ENCODE data around the gene INSM2. TPM values are rescaled to one million over a fixed set of nuclear protein-coding genes. Genes with fewer than 3 reads are reported as not detected.

Gene INSM2, protein sequence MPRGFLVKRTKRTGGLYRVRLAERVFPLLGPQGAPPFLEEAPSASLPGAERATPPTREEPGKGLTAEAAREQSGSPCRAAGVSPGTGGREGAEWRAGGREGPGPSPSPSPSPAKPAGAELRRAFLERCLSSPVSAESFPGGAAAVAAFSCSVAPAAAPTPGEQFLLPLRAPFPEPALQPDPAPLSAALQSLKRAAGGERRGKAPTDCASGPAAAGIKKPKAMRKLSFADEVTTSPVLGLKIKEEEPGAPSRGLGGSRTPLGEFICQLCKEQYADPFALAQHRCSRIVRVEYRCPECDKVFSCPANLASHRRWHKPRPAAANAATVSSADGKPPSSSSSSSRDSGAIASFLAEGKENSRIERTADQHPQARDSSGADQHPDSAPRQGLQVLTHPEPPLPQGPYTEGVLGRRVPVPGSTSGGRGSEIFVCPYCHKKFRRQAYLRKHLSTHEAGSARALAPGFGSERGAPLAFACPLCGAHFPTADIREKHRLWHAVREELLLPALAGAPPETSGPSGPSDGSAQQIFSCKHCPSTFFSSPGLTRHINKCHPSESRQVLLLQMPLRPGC
- total RNA-seq, result 0.11 TPM
- polyA plus RNA-seq, result not detected

DNA sequence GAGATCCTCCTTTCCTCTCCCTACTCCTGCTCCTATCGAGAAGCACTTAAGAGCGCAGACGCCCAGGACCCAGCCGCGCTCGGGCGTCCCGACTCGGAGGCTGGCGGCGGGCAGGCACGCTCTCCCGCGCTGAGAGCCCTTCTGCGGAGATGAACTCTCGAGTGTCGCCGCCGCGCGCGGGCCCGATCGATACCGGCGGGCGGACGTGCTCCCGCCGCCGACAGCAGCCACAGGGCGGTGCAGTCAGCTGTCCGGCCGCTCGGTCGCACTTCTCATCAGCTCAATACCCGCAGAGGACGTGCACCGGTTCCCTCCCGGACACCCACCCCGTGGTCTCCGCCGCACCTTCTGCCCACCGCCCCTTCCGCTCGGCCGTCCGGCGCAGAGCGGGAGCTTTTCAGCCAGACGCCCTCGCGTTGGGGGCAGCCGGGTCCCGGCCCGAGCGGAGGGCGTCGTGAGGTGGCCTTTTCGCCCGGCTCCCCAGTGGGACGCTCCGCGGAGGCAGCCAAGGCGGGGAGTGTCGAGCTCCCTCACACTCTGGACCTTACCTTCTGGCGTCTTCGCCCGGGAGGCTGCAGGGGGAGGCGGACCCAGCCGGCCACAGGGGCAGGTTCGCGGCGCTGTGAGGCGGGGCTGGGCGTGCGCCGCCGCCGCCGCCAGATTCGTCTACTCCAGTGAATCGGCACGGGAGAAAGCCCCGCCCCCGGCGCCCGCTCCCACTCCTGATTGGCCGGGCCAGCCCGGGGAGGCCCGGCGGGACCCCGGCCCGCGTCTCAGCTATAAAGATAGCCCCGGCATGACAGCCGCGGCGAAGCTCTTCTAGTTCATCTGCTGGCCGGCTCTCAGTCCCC is at the start of gene INSM2:
Gene INSM2, plus strand, starts transcription at position 808 of the 851 bp plus-strand sequence. CDS start 89 bp downstream, outside the sequence.
- Histone ChIP-seq H3K36me3 (ENCODE audit: insufficient read depth) (no peaks in the 10 kb centered on the region), H3K4me3 (ENCODE audit: low read depth, low read length) (peak within 1 kb of the TSS; percentile 41), H3K27ac (ENCODE audit: low read depth) (no peak within 1 kb of the TSS), H3K4me1 (ENCODE audit: insufficient read depth) (peaks cover 6% of the 10 kb centered on the region)
- under 1% methylated on average over 100 of the region's 100 CpGs for WGBS
- DNase-seq (ENCODE audit: extremely low spot score), result no peak

DNA sequence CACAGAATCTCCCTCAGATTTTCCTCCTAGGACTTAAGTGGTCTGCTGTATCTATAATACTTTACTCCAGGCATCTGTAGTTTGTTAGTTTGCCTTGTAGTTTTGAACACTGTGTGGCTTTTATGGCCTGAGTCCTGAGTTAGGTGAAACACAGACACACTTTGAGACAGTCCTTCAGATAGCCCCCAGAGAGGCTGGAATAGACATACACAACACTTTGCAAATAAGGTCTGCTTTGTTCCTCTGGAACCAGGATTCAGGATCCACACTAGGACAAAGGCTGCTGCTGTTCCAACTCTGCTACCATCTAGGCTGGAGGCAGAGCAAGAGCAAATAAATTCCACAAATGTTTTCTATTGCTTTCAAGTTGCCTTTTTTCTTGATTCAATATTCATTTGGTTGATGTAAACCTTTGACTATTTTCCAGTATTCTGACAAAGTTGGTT is 41.4 kb upstream of the INSM2 start:
- Histone ChIP-seq H3K36me3 (ENCODE audit: insufficient read depth) (no peaks in the 10 kb centered on the region), H3K27ac (ENCODE audit: low read depth) (no peak overlapping the region), H3K4me3 (ENCODE audit: low read depth, low read length) (no peak overlapping the region), H3K4me1 (ENCODE audit: insufficient read depth) (no peaks in the 10 kb centered on the region)
- no peak for DNase-seq (ENCODE audit: extremely low spot score)

DNA sequence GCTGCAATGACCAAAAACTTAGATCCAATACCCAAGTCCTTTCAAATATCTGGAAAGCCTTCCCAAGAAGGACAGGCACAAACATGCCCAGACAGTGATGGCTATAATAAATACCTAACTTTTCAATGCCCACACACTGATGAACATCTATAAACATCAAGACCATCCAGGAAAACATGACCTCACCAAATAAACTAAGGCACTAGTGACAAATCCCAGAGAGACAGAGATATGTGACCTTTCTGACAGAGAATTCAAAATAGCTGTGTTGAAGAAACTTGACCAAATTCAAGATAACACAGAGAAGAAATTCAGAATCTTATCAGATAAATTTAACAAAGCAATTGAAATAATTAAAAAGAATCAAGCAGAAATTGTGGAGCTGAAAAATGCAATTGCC is 38.7 kb upstream of the INSM2 start:
- Histone ChIP-seq H3K4me1 (ENCODE audit: insufficient read depth) (no peaks in the 10 kb centered on the region), H3K27ac (ENCODE audit: low read depth) (no peak overlapping the region), H3K4me3 (ENCODE audit: low read depth, low read length) (no peak overlapping the region), H3K36me3 (ENCODE audit: insufficient read depth) (no peaks in the 10 kb centered on the region)
- no peak for DNase-seq (ENCODE audit: extremely low spot score)

DNA sequence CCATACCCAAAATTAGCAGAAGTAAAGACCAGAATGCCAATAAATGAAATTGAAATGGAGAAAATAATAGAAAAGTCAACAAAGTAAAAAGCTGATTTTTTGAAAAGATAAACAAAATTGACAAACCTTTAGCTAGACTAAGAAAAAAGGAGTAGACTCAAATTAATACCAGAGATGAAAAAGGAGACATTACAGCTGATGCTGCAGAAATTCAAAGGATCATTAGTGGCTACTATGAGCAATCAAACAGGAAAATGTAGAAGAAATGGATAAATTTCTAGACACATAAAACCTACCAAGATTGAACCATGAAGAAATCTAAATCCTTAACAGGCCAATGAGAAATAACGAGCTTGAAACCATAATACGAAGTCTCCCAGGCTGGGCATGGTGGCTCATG is 34.8 kb upstream of the INSM2 start:
- 92% methylated on average over 2 of the region's 2 CpGs for WGBS
- H3K36me3 ChIP-seq (ENCODE audit: insufficient read depth), result no peaks in the 10 kb centered on the region
- no peak overlapping the region for H3K4me3 ChIP-seq (ENCODE audit: low read depth, low read length)
- H3K4me1 ChIP-seq (ENCODE audit: insufficient read depth), result no peaks in the 10 kb centered on the region
- no peak overlapping the region for H3K27ac ChIP-seq (ENCODE audit: low read depth)
- no peak for DNase-seq (ENCODE audit: extremely low spot score)

DNA sequence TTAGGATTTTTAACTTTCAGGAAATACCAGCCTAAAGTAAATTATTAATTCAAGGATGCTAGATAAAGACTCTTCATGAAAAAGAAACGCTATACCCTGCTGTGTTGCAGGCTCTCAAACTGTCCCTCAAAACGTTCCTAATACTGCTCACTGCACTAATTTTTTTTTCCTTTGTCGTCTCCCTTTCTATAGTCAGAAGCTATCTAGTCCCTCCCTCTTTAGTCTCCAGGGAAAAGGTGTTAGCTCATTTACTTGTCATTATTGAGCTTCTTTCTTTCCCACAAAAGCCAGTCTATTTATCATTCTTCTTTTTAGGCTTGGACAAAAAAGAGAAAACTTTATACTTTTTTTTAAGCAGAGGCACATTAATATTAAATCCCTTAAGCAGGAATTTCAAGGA is 30.3 kb upstream of the INSM2 start:
- DNase-seq (ENCODE audit: extremely low spot score), result no peak
- H3K27ac ChIP-seq (ENCODE audit: low read depth), result no peak overlapping the region
- H3K36me3 ChIP-seq (ENCODE audit: insufficient read depth), result no peaks in the 10 kb centered on the region
- WGBS, result 34% methylated on average over 3 of the region's 3 CpGs
- no peaks in the 10 kb centered on the region for H3K4me1 ChIP-seq (ENCODE audit: insufficient read depth)
- H3K4me3 ChIP-seq (ENCODE audit: low read depth, low read length), result no peak overlapping the region

DNA sequence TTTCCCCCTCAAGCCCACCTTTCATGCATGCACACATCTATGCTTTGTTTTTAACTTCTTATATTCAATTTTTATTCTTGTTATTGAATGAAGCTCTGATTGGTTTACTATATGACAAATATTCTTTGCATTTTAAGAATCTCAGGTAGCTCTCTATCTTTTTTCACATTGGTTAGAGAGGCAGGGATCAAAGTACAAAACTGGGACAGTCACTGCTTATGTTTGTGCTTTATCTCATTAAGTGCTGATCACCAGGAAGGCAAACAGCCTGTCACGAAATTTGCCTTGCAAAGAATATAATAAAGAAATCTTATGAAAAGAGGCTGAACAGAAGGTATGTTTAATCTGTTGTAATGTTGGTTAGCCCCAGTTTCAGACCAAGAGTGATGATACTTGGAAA is 29.7 kb upstream of the INSM2 start:
- H3K4me3 ChIP-seq (ENCODE audit: low read depth, low read length), result no peak overlapping the region
- no peak for DNase-seq (ENCODE audit: extremely low spot score)
- H3K27ac ChIP-seq (ENCODE audit: low read depth), result no peak overlapping the region
- WGBS, result 54% methylated on average over 1 of the region's 1 CpG
- H3K4me1 ChIP-seq (ENCODE audit: insufficient read depth), result no peaks in the 10 kb centered on the region
- H3K36me3 ChIP-seq (ENCODE audit: insufficient read depth), result no peaks in the 10 kb centered on the region

DNA sequence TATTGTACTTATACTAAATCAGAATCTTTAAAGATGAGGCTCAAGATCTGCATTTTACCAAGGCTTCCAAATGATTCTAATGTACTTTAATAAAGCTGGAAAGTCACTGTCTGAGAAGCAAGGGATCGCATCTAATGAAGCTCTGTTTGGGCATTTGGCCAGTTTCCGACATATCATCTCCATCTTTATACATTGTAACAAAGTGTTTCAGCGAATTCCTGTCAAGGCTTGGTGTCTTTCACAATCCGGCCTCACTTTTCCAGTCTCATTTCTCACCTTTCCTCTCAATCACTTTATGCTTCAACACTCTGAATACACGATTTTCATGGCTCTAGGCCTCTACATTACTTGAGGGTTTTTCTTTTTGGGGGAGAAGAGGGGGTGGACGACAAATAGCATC is 27.5 kb upstream of the INSM2 start:
- DNase-seq (ENCODE audit: extremely low spot score), result no peak
- no peak overlapping the region for H3K27ac ChIP-seq (ENCODE audit: low read depth)
- H3K36me3 ChIP-seq (ENCODE audit: insufficient read depth), result no peaks in the 10 kb centered on the region
- WGBS, result 69% methylated on average over 6 of the region's 6 CpGs
- H3K4me1 ChIP-seq (ENCODE audit: insufficient read depth), result no peaks in the 10 kb centered on the region
- H3K4me3 ChIP-seq (ENCODE audit: low read depth, low read length), result no peak overlapping the region

DNA sequence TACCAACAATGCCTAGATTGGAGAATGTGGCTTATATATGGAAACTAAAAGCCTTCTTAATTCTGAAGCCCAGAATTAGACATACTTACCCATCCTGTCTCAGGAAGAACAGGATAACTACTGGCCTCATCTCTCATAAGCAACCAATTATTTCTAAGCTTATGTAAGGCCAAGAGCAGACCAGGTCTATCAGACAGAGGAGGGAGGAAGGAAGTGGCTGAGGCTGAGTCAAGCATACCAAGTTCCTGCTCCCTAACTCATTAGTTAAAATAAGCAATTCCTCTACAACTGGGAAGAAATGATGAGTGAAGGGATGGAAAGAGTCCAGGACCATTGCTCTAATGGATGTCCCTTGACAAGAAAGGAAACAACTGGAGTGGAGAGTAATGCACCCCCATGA is 27.0 kb upstream of the INSM2 start:
- no peak for DNase-seq (ENCODE audit: extremely low spot score)
- Histone ChIP-seq H3K4me1 (ENCODE audit: insufficient read depth) (no peaks in the 10 kb centered on the region), H3K4me3 (ENCODE audit: low read depth, low read length) (no peak overlapping the region), H3K27ac (ENCODE audit: low read depth) (no peak overlapping the region), H3K36me3 (ENCODE audit: insufficient read depth) (no peaks in the 10 kb centered on the region)

DNA sequence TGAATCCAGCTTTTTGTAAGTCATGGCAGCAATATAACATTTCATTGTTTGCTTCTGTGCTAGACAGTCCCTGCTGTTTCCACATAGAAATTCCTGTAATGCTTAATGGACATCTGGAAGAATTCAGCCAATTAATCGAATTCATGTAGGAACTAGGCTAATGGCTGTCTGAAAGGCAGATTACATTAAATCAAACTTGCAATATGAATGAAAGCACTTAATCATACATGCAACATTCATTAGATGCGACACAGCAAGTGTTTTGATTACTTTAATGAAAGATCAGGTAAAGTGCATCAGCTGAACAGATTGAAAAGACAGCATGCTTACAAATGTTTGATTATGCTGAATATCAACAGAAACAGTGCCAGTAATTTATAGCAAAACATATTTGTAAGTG is 24.1 kb upstream of the INSM2 start:
- 82% methylated on average over 2 of the region's 2 CpGs for WGBS
- no peaks in the 10 kb centered on the region for H3K36me3 ChIP-seq (ENCODE audit: insufficient read depth)
- H3K27ac ChIP-seq (ENCODE audit: low read depth), result no peak overlapping the region
- no peaks in the 10 kb centered on the region for H3K4me1 ChIP-seq (ENCODE audit: insufficient read depth)
- no peak overlapping the region for H3K4me3 ChIP-seq (ENCODE audit: low read depth, low read length)
- DNase-seq (ENCODE audit: extremely low spot score), result no peak

DNA sequence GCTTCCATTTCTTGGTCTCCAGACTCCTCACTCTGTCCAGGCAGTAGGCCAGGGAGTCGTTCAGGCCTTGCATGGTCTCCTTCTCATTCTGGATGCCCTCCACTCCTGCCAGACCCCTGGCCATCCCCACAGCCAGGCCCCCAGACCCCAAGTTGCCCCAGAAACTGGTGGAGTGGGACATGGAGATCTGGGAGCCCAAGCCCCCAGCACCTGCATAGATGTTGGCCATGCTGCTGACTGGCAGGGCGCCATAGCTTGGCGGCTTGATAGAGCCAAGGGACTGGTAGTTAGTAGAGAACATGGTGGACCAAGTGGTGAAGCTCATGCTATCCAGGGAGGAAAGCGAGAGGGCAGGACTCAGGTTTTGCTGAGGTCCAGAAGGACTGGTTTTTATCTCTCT is 21.2 kb upstream of the INSM2 start:
- H3K4me3 ChIP-seq (ENCODE audit: low read depth, low read length), result no peak overlapping the region
- no peak for DNase-seq (ENCODE audit: extremely low spot score)
- no peak overlapping the region for H3K27ac ChIP-seq (ENCODE audit: low read depth)
- H3K4me1 ChIP-seq (ENCODE audit: insufficient read depth), result no peaks in the 10 kb centered on the region
- no peaks in the 10 kb centered on the region for H3K36me3 ChIP-seq (ENCODE audit: insufficient read depth)
- 84% methylated on average over 4 of the region's 4 CpGs for WGBS

DNA sequence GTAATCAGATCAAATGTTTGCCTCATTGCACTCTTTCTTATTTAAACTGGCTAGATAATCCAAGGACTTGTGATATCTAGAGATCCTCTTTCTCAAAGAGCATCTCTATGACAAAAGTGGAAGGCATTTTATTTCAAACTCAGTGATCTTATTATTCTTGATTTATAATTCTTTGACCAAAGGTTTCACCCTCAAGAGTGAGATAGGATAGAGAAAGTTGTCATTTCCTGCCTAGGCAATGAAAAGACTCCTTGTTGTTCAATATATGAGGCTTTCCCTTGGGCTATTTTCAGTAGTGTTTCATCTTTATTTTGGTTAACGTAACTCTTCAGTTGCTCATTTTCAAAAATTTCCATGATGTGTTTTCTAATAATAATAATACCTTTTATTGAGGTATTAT is 18.0 kb upstream of the INSM2 start:
- H3K4me3 ChIP-seq (ENCODE audit: low read depth, low read length), result no peak overlapping the region
- WGBS, result 74% methylated on average over 1 of the region's 1 CpG
- no peak overlapping the region for H3K27ac ChIP-seq (ENCODE audit: low read depth)
- H3K36me3 ChIP-seq (ENCODE audit: insufficient read depth), result no peaks in the 10 kb centered on the region
- no peaks in the 10 kb centered on the region for H3K4me1 ChIP-seq (ENCODE audit: insufficient read depth)
- no peak for DNase-seq (ENCODE audit: extremely low spot score)

DNA sequence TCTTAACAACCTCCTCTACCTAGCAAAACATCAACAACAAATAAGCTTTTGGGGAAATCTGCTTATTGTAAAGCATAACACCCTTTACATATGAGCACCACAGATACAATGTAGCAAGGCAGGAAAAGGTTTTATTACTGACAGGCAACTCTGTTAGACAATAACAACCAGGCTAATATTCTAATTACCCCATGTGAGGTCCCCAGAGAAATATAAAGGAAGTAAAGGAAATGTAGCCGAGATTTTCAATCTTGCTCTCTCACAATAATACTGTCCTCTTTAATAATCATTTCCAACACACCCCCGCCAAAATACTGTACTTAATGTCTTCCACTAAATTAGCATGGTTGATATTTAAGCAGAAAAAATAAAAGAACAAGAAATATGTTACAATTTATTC is 14.0 kb upstream of the INSM2 start:
- no peaks in the 10 kb centered on the region for H3K4me1 ChIP-seq (ENCODE audit: insufficient read depth)
- no peaks in the 10 kb centered on the region for H3K36me3 ChIP-seq (ENCODE audit: insufficient read depth)
- no peak overlapping the region for H3K27ac ChIP-seq (ENCODE audit: low read depth)
- DNase-seq (ENCODE audit: extremely low spot score), result no peak
- H3K4me3 ChIP-seq (ENCODE audit: low read depth, low read length), result no peak overlapping the region
- WGBS, result 60% methylated on average over 2 of the region's 2 CpGs

DNA sequence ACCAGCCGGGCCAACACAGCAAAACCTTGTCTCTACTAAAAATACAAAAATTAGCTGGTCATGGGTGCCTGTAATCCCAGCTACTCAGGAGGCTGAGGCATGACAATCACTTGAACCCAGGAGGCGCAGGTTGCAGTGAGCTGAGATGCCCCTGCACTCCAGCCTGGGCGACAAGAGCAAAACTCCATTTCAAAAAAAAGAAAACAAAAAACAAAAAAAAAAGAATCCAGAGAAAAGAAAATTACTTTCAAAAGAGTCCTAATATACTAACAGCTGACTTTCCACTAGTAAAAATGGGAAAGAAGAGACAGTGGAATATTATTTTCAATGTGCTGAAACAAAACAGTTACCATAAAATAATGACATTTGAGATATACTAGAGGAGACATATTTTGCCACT is 8.3 kb upstream of the INSM2 start:
- WGBS, result 90% methylated on average over 3 of the region's 3 CpGs

DNA sequence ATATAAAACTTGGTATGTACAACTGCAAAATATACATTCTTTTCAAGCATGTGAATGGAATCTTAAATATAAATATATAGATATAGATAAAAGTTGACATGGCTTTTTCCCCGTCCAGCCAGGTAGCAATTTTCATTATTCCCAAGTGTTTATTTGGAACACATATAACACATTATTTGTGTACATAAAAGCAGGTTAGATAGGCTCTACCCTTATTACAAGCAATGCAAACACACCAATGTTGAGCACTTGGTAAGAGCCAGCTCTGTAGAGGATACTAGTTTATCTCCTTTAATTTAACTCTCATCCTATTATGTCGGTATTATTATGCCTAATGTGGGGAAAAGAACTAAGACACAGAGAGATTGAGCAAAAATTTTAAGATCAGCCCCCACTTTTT is 7.0 kb upstream of the INSM2 start:
- Histone ChIP-seq H3K4me1 (ENCODE audit: insufficient read depth) (no peaks in the 10 kb centered on the region), H3K36me3 (ENCODE audit: insufficient read depth) (peaks cover 2% of the 10 kb centered on the region), H3K4me3 (ENCODE audit: low read depth, low read length) (no peak overlapping the region), H3K27ac (ENCODE audit: low read depth) (no peak overlapping the region)
- WGBS, result 84% methylated on average over 2 of the region's 2 CpGs
- no peak for DNase-seq (ENCODE audit: extremely low spot score)

More for the DNA sequence above, 8.3 kb upstream of the INSM2 start:
- no peak overlapping the region for H3K4me3 ChIP-seq (ENCODE audit: low read depth, low read length)
- no peaks in the 10 kb centered on the region for H3K4me1 ChIP-seq (ENCODE audit: insufficient read depth)
- no peak overlapping the region for H3K27ac ChIP-seq (ENCODE audit: low read depth)
- DNase-seq (ENCODE audit: extremely low spot score), result no peak
- H3K36me3 ChIP-seq (ENCODE audit: insufficient read depth), result peaks cover 2% of the 10 kb centered on the region
